ENCODE data around the gene RAB39A.
A peak's percentile ranks its signal among the peaks of the same experiment; 100 is the strongest.

The RAB39A gene

DNA sequence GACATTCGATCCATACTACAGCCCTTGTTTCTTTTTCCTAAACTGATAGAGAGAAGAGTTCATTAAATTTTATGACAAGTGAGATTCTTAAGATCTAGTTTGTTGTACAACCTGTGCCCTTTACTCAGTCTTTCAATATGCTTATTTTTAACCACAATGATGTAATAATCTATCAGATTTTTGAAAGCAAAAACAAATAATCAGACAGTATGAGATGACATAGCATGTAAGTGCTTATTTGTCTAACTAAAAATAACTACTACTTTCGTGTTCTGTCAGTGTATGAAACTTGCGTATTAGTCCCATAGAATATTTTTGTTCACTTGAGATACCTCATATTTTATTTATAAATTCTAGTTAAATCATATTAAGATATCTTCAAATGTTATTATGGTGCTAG lies 33.2 kb downstream of the RAB39A start:
- DNase-seq (ENCODE audit: low spot score) = no peak

GRCh38 chr11:107962181-107962580 lies 33.9 kb downstream of the RAB39A start:
- no peak for DNase-seq (ENCODE audit: low spot score)

- DNase-seq (ENCODE audit: low spot score) = no peak
Measured at GRCh38 chr11:107963091-107963490, 34.8 kb downstream of the RAB39A start.

DNA sequence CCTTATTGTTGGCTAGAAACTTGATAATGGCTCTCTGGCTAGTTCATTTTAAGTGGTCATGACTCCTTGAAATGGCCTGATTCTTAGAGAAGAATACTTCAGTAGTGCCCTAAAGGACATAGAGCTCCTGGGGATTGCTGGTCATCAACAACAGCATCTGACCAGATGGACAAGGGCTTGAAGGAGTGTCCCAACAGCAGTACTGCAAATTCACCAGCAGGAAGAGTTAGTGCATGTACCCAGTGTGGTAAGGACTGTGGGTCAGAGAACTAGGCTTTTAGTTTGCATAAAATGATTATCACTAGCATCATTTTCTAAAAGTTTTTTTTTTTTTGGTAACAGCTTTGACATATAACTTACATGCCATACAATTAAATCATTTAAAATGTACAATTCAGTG lies 41.0 kb downstream of the RAB39A start:
- DNase-seq (ENCODE audit: low spot score) = no peak

DNA sequence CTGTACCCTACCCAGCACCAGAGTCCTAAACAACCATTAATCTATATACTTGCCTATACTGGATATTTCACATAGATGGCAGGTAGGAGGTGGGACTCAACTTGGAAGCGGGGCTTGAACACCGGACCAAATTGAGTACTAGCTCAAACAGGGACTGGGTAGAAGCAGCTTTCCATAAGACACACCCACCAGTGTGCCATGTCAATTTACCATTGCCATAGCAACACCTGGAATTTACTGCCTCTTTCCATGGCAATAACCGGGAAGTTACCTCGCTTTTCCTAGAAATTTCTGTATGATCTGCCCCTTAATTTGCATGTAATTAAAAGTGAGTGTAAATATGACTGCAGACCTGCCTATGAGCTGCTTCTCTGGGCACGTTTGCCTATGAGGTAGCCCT lies 41.8 kb downstream of the RAB39A start:
- no peak for DNase-seq (ENCODE audit: low spot score)

- DNase-seq (ENCODE audit: low spot score) = no peak
Measured at GRCh38 chr11:107973641-107974040, 45.4 kb downstream of the RAB39A start.

GRCh38 chr11:107988397-107989158 lies 60.3 kb downstream of the RAB39A start:
- DNase-seq (ENCODE audit: low spot score) = no peak

DNA sequence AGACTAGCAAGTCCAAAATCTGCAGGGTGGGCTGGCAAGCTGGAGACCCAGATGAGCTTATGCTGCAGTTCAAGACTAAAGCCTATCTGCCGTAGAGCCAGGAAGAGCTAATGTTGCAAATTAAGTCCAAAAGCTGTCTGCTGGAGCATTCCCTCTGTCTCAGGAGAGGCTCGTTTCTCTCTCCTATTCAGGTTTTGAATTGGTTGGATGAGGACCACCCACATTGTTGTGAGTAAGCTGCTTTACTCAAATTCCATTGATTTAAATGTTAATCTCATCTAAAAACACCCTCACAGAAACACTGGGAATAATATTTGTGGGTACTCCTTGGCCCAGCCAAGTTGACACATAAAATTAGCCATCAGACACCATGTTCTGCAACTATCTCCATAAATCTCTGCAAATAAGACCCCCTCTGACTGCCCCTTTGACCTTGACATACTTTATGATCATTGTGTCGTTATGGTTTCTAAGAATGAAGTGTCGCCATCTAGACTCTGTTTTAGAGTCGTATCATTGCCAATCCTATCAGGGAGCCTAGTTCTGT lies 63.7 kb downstream of the RAB39A start:
- DNase-seq (ENCODE audit: low spot score) = no peak

- peak; percentile 29 for DNase-seq (ENCODE audit: low spot score)
Measured at GRCh38 chr11:107996006-107996776, 67.9 kb downstream of the RAB39A start.

DNA sequence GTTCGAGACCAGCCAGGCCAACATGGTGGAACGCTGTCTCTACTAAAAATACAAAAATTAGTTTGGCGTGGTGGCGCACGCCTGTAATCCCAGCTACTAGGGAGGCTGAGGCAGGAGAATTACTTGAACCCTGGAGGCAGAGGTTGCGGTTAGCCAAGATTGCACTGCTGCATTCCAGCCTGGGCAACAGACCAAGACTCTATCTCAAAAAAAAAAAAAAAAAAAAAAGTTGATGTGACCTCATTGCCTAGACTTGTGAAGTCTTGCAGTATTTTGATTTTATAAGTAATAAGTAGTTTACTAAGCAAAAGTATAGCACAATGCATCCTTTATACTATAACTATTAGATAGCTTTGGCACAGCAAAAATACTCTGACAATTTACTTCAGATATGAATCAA lies 70.5 kb downstream of the RAB39A start:
- DNase-seq (ENCODE audit: low spot score) = no peak

GRCh38 chr11:107999759-108000455 lies 71.7 kb downstream of the RAB39A start:
- DNase-seq (ENCODE audit: low spot score) = peak; percentile 20

DNA sequence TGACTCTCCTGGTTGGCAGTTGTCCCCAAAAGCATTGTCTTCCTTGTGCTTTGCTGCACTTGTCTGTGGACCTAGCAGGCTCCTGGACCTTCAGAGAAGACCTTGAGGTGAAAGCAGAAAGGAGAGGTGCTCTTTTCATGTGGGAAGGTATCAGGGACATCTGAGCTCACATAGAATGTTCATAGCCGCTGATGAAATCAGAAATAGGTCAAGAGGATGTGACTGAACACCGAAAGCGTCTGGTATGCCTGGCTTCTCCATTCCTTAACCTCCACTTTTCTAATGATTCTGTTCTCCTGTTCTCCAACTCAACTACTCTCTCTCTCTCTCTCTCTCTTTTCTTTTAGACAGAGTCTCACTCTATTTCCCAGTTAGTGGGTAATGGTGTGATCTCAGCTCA lies 74.2 kb downstream of the RAB39A start:
- no peak for DNase-seq (ENCODE audit: low spot score)

DNA sequence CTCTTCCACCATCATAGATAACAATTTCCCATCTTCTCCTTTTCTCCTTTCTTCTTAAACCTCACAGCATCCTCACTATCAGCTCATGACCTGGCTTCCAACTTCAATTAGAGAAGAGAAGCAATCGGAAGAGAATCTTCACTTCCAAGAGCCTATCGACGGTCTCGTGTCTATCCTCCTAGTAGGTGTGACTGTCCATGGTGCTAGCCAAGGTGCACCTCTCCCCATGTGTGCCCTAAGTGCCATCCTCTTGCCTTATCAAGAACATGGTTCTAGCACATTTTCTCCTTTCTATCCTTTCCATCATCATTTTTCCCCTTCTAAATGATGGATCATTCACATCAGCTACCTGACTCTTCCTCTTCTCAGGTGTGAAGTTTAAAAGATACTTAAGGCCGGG lies 75.4 kb downstream of the RAB39A start:
- DNase-seq (ENCODE audit: low spot score) = no peak

GRCh38 chr11:108007819-108008218 lies 79.6 kb downstream of the RAB39A start:
- no peak for DNase-seq (ENCODE audit: low spot score)

DNA sequence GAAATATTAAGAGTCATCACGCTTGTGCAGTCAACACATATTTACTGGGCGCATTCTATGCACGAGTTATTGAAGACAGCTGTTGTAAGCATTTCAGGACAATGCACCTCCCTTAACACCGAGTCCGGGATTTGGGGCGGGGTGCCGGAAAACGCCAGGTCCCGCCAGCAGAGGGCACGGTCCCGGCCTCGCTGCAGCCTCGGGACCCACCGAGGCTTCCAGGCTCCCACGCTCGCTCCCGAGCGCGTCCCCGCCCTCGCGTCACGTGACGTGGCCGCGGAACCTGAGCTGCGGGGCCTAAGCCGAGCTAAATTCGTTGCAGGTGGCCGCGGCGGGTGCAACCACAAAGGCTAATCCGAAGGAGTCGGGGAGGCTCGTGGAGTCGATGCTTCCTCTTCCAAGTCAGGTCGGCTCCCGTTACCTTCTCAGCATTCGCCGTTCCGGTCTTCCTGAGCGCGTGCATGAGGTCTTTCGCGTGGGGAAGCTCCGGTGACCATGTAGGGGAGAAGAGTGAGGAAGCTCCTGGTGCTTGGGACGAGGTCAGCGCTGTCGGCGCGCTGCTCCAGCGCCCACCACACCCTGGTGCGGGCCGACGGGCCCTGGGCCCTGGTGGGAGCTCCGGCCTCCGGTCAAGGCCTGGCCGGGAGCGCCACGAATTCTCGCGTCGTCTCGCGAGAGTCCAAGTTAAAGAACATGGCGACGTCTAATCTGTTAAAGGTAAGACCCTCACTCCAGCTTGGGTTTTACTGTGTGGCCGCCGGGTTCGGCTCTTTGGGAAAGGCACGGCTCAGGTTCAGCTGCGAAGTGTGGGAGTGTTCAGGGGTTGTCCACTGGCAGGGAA lies 80.6 kb downstream of the RAB39A start, which contains the start of gene CUL5:
Gene CUL5 (plus strand): TSS at position 243 of the 841 bp plus-strand sequence. CDS start 451 bp downstream, at position 694.
- DNase-seq (ENCODE audit: low spot score) = peak; percentile 88

- no peak for DNase-seq (ENCODE audit: low spot score)
Measured at GRCh38 chr11:108009497-108010370, 81.5 kb downstream of the RAB39A start.

GRCh38 chr11:108012139-108012725 lies 84.0 kb downstream of the RAB39A start:
- DNase-seq (ENCODE audit: low spot score) = no peak
